Kidney (tissue), 14 donors: ENCODE results near the gene SCAANT1. TPM values are rescaled to one million over a fixed set of nuclear protein-coding genes. Genes with fewer than 3 reads are reported as not detected.

Experiments used
- DNase-seq, 5 donors: peaks; one replicate each; pipeline ENCODE4 v3.0.0-alpha.2; 2013 to 2020
- FAIRE-seq: peaks from 2 replicates; lab custom pipeline; 2012; peaks lifted over from hg19 to GRCh38; lab: Jason Lieb, UNC
- H3K27ac ChIP-seq, 2 donors: one replicate each; pipeline ENCODE4 v1.7.0; 2013; ENCODE audit warnings: low read depth in 2 of 2, low read length in 2 of 2, inconsistent platforms in 1 of 2
- H3K27me3 ChIP-seq: one replicate; pipeline ENCODE4 v1.7.1; 2013; ENCODE audit warnings: low read length, inconsistent platforms; ENCODE audit not compliant: control insufficient read depth, insufficient read depth
- H3K36me3 ChIP-seq, 3 donors: one replicate each; pipeline versions ENCODE4 v1.7.0 to v1.7.1; 2013; ENCODE audit warnings: low read length in 3 of 3, control low read depth in 1 of 3, inconsistent platforms in 1 of 3; ENCODE audit not compliant: insufficient read depth in 3 of 3, control insufficient read depth in 2 of 3
- H3K4me1 ChIP-seq, 3 donors: one replicate each; pipeline versions ENCODE4 v1.7.0 to v1.7.1; 2013; ENCODE audit warnings: low read length in 3 of 3, inconsistent platforms in 1 of 3, low read depth in 1 of 3; ENCODE audit not compliant: control insufficient read depth in 2 of 3, insufficient read depth in 2 of 3
- H3K4me3 ChIP-seq, 3 donors: one replicate each; pipeline versions ENCODE4 v1.7.0 to v1.8.1; 2013; ENCODE audit warnings: low read length in 3 of 3, control low read depth in 1 of 3, inconsistent platforms in 1 of 3
- H3K9ac ChIP-seq, 3 donors: one replicate each; pipeline versions ENCODE4 v1.7.0 to v1.7.1; 2013; ENCODE audit warnings: low read length in 3 of 3, control low read depth in 1 of 3, inconsistent platforms in 1 of 3
- H3K9me3 ChIP-seq, 3 donors: one replicate each; pipeline versions ENCODE4 v1.7.0 to v1.7.1; 2013; ENCODE audit warnings: low read length in 3 of 3, control low read depth in 1 of 3, inconsistent platforms in 1 of 3; ENCODE audit not compliant: control insufficient read depth in 2 of 3, insufficient read depth in 1 of 3
- intact Hi-C: fragments of 100-400 bp; cut with DNase I; formaldehyde crosslinking; loops from one replicate; pipeline ENCODE4 v1.11.1; 2022
- polyA plus RNA-seq: library from polyadenylated mRNA; stranded (reverse); fragments of 350-450 nt; fragmentation: Illumina TruSeq; extraction: RNeasy Lipid Tissue Mini Kit (QIAGEN cat#74804); gene quantifications from one replicate; pipeline ENCODE4 v1.2.3, GENCODE V29; 2014; ENCODE audit warnings: low read depth, low replicate concordance; ENCODE audit not compliant: insufficient read depth
- total RNA-seq: library from RNA; stranded (reverse); fragmentation: NEBNext Ultra II Directional; extraction: Animal tissue kit (Norgen Biotek cat#: 25700); gene quantifications from one replicate; pipeline ENCODE4 v1.2.1, GENCODE V29; 2021
- TF ChIP-seq, protein P1 (sequence below): IDR thresholded peaks from 3 replicates; pipeline ENCODE4 v1.5.1; 2012; ENCODE audit warnings: mild to moderate bottlenecking, moderate library complexity, borderline replicate concordance; ENCODE audit not compliant: insufficient read depth; ENCODE audit errors: extremely low read depth
- donor health status: control.
- donor health status: control.
- donor health status: control.
- donor health status: control.
- donor health status: control.
- donor health status: DM: yes; HTN: yes; CAD: no.
- donor health status: Normal renal cell carcinoma (clear cell type).

SCAANT1 gene
- total and polyA plus RNA-seq, 2 donors from 2014 or later: not detected

DNA sequence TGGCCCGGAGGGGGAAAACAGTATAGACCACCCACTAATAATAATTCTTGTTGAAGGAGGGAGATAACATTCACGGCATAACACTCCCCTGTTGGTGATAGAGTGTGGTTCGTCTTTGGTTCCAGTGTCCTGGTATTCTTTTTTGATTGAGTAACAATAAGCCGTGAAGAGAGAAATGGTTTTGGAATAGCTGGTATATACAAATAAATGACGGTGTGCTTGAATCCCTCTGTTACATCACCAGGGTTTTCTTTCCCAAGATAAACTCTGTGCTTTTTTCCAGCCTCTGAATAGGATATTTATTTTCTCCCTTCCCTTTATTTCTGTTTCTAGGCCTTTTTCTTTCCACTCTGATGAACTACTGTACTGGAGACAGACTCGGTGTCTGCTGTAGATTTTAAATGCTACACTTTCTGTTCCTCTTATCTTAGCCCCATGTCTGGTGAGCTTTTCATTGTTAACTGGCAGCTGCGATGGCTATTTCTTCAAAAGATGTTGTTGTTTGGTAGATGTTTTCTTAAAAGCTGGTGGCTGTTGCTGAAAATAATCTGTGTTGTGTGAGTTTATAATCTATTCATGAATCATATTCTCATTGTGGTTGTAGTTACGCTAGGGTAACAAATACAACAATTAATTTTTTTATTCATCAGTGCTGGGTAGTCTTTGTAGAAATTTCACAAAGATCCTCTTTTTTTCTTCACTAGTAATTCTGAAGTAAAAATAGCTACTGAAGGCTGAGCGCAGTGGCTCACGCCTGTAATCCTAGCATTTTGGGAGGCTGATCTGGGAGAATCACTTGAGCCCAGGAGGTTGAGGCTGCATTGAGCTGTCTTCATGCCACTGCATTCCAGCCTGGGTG is 15.5 kb upstream of the SCAANT1 start:
- Histone ChIP-seq H3K36me3 (peaks cover 4 to 21% (median 9%) of the 10 kb centered on the region in 3 donors), H3K27me3 (no peaks in the 10 kb centered on the region), H3K9me3 (no peaks in the 10 kb centered on the region), H3K9ac (no peak overlapping the region), H3K4me1 (peaks cover 0 to 7% (median 3%) of the 10 kb centered on the region in 3 donors), H3K4me3 (no peak overlapping the region), H3K27ac (no peak overlapping the region)
- intact Hi-C loops: no loop called here
- FAIRE-seq (no peak), DNase-seq (no peak)
- TF ChIP-seq, protein P1, sequence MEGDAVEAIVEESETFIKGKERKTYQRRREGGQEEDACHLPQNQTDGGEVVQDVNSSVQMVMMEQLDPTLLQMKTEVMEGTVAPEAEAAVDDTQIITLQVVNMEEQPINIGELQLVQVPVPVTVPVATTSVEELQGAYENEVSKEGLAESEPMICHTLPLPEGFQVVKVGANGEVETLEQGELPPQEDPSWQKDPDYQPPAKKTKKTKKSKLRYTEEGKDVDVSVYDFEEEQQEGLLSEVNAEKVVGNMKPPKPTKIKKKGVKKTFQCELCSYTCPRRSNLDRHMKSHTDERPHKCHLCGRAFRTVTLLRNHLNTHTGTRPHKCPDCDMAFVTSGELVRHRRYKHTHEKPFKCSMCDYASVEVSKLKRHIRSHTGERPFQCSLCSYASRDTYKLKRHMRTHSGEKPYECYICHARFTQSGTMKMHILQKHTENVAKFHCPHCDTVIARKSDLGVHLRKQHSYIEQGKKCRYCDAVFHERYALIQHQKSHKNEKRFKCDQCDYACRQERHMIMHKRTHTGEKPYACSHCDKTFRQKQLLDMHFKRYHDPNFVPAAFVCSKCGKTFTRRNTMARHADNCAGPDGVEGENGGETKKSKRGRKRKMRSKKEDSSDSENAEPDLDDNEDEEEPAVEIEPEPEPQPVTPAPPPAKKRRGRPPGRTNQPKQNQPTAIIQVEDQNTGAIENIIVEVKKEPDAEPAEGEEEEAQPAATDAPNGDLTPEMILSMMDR: no peak

DNA sequence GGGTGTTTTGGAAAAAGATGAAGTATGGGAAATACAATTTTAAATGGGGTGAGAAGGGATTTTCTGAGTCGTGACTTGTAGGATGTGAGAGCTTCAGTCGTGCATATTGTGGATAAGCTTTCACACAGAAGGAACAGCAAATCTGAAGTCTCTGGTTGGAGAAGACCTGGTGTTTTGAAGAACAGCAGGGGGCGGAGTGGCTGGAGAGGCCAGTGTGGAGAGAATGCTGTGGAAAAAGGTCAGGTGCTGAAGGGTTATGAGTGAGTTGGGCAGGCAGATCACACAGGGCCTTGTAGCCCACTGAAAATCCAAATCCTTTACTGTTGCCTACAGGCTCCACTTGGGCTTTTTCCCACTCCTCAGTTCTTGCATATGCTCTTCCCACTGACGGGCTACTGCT is 14.1 kb upstream of the SCAANT1 start:
- DNase-seq (no peak), FAIRE-seq (no peak)
- Histone ChIP-seq H3K4me3 (no peak overlapping the region), H3K9ac (no peak overlapping the region), H3K36me3 (peaks cover 5 to 21% (median 9%) of the 10 kb centered on the region in 3 donors), H3K27ac (no peak overlapping the region), H3K4me1 (peaks cover 0 to 2% (median 0%) of the 10 kb centered on the region in 3 donors), H3K27me3 (no peaks in the 10 kb centered on the region), H3K9me3 (no peaks in the 10 kb centered on the region)
- intact Hi-C loops: no loop called here
- TF ChIP-seq, protein P1: no peak

DNA sequence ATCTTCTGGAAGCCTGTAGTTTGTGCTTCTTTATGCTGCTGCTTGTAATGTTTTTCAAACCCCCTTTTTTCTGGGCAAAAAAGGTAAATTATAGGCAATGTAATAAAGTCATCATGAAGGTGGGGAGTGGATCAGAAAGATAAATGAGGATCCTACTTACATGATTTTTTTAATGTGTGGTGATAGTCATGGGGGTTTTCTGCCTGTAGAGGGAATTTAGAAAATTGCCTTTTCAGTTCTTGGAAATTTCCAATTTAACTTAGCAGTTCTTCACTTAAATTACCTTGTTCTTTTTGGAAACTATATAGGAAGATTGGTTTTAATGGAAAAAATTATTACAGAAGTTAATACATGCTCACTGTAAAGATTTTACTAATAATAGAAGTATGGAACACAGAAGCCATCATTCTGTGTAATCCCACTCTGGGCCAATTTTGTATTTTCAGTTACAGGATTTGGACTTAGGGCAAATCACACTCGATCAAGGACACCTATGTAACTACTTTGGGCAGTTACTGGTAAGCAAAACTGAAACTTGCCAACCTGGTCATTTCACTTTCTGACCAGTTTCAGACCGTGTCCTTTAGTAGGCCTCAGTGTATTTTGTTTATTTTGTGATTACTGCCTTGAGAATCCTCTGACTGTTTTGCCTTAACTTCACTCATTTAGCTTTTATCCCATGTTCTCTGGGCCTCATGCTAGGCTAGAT is 10.5 kb upstream of the SCAANT1 start:
- TF ChIP-seq, protein P1: no peak

More for the DNA sequence above, 10.5 kb upstream of the SCAANT1 start:
- Histone ChIP-seq H3K9me3 (no peaks in the 10 kb centered on the region), H3K36me3 (peaks cover 7 to 26% (median 9%) of the 10 kb centered on the region in 3 donors), H3K9ac (no peak overlapping the region), H3K4me1 (no peaks in the 10 kb centered on the region), H3K4me3 (no peak overlapping the region), H3K27me3 (no peaks in the 10 kb centered on the region), H3K27ac (no peak overlapping the region)
- FAIRE-seq (no peak), DNase-seq (no peak)
- intact Hi-C loops: no loop called here
